ENCODE measurements around the gene NACC2.
"Not testable (repeated sequence)": the region's sequence is repeated elsewhere in the genome, so short reads cannot be mapped to it uniquely, and the experiment has no call there.

NACC2 gene

DNA sequence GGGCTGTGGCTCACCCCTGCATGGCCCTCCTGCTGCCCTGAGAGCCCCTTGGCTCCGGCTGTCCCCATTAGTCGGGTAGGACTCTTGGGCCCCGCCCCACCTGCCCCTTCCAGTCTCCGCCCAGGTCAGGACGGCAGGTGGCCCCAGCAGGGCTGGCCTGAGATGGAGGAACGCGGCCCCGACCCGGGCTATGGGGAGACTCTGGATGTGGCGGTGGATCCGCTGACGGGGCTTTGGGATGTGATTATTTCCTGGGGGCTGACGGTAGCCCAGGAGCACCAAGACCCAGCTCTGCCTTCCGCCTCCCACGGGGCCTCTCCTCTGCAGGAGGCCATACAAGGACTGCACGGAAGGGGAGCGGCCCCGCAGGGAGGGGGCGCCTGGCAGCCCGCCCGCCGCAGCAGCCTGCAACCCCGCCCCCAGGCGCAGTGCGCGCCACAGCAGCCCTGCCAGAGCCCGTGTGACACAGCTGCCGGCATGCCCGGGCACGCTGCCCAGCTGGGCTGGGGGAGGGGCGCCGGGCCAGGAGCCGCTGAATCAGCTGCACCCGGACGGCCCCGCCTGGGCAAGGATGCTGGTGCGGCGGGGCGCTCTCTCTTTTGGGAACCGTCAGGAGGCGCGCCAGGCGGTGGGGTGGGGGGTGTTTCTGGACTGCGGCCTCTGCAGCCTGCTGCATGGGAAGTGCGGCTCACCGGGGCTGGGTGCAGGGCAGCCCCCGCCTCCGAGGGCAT lies 14.4 kb upstream of the NACC2 start:
- peak; percentile 80 for DNase-seq

DNA sequence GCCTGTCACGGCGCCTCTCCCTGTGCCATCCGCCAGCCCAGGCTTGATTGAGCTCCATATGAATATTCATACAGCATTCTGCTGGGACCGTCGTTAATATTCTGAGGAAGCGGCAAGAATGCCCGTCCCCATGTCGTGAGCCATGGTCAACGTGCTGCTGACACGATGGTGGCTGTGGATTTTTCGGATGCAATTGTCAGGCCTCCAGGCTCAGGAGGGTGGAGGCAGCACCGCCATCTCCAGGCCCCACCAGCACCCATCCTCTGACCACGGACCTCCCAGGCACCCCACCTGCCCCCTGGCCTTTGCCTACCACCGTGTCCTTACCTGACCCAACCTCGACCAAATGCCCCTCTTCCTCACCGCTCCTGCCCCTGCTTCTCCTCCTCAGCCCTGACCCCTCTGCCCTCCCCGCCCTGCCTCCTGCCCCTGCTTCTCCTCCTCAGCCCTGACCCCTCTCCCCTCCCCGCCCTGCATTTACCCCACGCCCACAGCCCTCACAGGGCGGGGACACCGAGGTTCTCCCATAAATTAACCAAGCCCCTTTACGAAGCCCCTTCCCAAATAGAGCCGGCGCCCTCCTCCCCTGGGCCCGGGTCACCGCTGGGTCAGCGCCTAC lies 13.7 kb upstream of the NACC2 start:
- DNase-seq: no peak

DNA sequence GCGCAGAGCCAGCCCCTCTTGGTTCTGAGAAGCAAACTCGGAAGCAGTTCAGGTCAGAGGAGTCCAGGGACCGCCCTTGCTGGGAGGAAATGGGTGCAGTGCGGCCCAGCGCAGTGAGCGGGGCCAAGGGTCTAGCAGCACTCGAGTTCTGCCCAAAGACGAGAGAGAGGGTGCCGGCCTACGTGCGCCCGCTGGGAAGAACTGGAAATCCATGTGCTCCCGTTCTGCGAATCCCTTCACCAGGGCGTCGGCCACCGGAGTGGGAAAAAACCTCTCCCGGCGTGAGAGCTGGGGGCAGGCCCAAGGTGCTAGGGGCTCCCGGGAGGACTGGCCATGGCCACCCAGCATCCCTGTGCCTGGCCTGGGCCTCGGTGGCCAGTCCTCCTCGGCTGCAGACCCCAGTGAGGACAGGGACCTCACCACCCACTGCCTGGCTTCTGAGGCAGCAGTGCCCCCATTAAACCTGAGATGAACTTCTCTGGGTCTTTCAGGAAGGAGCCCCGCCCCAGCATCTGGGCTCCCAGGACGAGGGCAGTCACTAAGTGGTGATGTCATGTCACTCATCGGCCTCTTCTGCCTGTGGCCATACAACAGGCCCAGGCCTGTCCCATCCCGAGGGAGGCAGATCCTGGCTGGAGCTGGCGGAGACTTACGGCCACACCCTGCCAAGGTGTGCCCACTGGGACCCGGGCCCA lies 13.0 kb upstream of the NACC2 start:
- no peak for DNase-seq

DNA sequence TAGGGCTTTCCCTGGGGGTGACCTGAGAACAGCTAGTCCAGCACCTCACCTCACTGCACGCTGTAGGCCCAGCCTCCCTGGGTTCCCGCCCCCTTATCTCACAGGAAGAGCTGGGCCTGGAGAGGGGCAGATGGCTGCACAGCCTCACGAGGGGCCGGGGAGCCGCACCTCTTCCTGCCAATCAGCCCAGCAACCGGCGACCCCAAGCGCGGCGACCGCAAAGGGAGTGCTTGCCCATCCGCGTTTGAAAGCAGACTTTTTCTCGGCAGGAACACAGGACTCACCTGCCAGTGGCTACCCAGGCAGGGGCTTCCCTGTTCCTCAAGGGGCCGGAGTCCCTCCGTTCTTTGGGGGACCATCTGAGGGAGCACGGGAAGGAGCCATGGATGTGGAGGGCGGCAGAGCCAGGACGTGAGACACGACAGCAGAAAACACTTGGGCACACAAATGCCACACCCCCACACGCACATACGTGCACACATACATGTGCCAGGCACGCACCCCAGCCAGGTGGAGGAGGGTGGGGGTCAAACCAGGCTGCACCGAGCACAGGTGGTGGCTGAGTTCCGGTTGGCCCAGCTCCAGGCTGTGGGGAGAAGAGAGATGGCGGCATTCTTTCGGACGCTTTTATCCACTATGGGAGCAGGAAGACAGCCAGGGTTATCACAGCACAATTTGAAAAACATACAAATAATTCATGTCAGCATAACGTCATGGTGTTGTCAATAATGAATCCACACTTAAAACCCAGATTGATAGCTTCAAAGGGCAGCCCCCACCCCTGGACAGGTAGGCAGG lies 12.3 kb upstream of the NACC2 start:
- DNase-seq: no peak

DNA sequence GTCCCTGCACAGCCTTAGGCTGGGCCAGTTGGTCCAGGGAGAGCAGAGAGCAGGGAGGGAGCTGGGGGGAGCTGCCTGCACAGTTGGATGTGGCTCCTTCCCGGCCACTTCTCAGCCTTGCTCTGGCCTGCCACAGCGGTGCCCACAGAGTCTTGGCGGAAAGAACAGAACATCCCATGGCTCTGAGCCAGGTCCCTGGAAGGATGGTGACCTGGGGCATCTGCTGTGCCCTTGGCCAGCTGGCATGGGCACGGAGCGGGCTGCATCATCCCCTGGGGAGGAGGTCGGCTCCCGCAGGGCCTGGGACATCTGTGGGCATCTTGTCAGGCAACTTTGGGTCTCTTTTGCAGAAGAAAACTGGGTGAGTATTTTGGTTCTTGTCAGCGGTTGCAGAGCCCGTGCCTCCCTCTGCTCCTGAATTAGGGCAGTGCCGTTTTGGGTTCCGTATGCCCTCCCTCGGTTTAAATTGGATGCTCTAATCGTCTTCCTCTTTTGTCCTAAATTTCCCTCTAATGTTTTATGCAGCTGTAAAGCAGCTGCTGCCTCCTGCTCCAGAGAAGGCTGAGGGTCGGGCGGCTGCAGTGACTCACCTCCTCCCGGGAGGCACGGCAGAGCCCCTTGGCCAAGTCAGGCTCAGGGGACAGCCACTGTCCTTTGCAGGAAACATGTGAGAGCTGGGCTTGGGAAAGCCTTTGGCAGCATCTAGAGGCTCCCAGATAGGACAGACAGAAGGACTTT lies 10.5 kb upstream of the NACC2 start:
- DNase-seq: no peak

DNA sequence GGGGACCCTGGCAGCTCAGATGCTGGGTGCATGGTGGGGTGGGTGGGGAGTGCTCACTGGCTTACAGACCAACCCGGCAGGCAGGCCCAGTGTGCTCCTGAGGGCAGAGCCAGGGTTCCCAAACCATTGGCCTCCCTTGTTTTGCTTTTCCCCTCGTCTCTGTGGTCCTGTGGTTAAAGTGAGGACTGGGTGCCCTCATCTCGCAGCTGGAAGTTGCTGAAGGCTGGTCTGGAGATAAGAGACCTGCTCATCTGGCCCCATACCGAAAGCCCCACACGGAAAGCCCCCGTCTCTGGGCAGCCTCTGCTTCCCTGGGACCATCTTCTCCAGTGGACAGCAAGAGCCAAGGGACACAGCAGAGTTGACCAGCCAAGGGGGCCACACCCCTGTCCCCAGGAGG lies 9.8 kb upstream of the NACC2 start:
- no peak for DNase-seq

DNA sequence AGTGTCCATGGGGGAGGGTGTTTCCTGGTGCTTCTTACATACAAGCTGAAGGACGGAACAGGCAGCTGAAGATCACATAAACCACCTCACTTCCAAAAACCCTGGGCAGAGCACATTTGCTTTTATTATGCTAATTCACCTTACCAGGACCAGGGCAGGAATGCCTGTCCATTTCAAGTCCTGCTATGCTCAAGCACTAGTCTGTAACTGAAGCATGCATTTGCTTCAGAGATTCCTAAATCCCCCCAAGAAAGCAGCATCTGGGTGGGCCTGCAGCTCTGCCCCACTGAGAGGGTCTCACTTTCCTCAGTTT lies 9.4 kb upstream of the NACC2 start:
- no peak for DNase-seq

DNA sequence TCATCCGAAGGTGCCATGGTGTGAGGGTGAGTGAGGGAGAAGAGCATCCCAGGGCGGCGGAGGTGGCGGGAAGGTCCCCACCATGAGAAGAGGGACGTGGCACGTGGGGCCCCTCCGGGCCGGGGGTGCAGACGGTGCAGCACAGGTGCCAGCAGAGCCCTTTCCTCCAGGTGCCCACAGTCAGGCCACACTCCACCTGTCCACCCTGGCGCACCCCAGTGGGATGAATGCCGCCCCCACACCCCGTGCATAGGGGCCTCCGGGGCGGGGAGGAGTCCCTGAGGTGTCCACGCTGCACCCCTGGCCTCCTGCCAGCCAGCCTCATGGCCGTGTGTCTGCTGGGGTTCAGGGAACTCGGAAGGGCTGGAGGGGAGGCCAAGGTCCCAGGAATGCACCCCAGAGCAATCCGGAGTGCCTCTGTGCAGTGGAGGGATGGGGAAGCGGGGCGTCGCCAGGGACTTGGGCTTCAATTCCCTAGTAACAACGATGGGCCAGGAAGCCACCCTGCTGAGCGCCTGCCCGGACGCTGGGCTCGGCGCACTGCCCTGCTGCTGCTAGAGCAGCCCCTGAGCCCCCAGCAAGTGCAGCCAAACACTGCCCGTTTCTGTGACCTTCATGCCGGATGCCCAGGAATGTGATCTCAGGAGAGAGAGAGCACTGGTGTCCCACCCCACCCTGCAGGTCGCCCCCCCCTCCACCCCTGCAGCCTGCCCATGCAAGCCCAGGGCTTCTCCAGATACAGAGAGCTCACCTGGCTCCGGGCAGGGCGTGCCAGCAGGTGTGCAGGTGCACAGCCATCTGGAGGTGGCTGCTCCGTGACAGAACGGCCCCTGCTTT lies 8.8 kb upstream of the NACC2 start:
- no peak for DNase-seq

DNA sequence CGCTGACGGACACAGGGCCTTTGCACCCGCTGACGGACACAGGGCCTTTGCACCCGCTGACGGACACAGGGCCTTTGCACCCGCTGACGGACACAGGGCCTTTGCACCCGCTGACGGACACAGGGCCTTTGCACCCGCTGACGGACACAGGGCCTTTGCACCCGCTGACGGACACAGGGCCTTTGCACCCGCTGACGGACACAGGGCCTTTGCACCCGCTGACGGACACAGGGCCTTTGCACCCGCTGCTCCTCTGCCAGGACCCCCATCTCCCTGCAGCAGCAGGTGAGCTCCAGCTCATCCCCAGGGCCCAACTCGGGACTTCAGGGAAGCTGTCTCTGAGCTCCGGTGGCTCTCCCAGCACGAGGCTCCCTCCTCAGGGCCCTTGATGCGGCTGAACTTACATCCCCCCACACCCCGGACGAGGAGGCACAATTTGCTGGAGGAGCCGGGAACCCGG lies 6.6 kb upstream of the NACC2 start:
- not testable (repeated sequence) for DNase-seq

DNA sequence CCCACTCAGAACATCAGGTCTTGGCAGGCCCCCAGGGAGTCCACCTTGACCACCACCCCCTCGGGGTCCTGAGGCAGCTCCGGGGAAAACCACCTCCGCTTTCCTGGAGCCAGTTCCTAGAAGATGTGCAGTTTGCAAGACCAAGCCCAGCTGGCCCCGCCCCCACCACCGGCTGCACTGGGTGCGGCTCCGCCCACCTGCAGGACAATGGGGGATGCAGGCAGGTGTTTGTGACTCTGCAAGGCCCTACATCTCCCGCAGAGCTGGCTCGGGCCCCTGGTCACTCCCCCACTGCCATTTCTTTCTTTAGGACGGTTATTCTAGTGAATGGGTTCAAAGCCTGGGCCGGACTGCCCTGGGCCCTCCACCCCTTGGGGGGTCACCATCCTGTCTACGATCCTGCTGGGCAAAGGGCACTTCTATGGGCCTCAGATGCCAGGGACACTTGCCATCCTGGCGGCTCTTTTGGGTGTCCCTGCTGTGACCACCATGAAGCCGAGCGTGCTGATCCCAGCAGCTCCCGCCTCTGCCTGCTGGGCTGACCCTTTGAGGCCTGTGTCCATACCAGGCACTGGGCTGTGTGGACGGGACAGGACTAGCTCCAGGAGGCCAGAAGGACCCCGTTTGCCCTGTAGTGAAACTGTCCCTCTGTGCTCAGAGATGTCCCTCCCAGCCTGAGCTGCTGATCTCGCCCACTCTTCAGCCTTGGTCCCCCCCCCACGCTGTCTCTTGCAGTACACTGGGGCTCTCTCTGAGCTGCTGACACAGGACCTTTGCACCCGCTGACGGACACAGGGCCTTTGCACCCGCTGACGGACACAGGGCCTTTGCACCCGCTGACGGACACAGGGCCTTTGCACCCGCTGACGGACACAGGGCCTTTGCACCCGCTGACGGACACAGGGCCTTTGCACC lies 5.9 kb upstream of the NACC2 start:
- DNase-seq: no peak

DNA sequence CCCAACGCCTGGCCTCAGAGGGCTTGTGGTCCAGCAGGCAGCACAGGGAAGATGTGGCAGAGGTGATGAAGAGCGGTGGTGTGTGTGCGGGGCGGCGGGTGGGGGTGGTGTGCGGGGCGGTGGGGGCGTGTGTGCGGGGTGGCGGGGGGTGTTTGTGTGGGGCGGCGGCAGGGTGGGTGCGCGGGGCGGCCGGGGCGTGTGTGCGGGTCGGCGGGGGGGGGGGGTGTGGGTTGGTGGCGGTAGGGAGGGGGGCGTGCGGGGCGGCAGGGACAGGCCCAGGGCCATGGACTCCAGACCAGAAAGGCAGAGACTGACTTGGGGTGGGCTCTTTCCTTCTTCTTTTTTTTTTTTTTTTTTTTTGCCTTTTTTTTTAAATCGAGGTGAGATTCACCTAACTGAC lies 4.5 kb upstream of the NACC2 start:
- DNase-seq: no peak

DNA sequence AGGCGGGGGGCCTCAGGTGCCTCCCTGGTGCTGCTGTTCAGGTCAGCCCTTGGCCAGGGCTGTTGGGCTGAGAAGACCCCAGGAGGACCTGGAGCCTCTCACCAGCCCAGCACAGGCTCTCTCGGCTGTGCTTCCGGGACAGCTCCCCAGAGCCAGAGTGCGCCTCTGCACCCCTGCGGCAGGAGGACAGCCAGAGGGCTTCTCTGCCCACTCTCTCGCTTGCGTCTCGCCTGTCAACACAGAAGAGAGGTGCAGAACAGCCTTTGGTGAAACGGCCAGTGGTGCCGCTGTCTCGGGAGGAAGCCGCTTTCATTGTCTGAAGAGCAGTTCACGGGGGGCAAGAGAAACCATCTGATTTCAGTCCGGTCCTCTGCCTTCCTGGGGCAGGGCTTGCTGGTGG lies 3.8 kb upstream of the NACC2 start:
- DNase-seq: no peak

DNA sequence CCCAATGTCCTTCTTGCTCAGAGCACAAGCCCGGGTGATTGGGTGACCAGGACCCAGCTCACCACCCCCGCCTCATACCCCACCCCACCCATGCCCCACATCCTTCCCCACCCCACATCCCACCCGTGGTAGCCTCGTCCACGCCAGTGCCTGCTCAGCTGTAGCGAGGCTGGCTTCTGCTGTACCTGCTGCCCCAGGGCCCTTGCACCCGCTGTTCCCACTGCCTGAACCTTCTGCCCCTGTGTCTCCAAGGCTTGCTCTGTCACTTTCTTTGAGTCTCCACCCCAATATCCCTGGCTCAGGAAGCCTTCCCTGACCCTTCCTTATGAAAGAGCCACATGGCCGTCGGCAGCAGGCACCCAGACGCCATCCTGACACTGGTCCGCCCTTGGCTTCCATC lies 3.1 kb upstream of the NACC2 start:
- no peak for DNase-seq

DNA sequence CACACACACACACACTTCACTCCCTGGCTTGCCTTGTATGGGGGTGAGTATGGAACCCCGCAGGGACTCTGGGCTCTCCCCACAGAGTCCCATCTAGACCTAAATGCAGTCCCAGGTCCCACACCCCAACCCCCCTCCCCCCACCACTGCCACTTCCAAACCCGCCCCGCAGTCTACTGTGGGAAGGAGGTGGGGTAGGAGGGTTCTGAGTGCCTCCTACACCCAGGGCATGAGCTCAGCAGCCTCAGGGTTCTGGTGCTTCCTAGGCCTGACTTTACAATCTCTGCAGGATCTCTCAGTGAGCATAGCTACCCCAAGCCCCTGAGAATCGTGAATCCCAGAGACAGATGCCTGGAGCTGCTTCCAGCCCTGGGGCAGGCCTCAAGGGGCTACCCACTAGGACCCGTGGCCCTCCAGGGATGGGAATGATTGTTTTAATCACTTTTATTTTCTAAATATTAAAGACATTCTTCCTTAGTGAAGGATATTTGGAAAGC lies 1.5 kb upstream of the NACC2 start:
- DNase-seq: no peak

DNA sequence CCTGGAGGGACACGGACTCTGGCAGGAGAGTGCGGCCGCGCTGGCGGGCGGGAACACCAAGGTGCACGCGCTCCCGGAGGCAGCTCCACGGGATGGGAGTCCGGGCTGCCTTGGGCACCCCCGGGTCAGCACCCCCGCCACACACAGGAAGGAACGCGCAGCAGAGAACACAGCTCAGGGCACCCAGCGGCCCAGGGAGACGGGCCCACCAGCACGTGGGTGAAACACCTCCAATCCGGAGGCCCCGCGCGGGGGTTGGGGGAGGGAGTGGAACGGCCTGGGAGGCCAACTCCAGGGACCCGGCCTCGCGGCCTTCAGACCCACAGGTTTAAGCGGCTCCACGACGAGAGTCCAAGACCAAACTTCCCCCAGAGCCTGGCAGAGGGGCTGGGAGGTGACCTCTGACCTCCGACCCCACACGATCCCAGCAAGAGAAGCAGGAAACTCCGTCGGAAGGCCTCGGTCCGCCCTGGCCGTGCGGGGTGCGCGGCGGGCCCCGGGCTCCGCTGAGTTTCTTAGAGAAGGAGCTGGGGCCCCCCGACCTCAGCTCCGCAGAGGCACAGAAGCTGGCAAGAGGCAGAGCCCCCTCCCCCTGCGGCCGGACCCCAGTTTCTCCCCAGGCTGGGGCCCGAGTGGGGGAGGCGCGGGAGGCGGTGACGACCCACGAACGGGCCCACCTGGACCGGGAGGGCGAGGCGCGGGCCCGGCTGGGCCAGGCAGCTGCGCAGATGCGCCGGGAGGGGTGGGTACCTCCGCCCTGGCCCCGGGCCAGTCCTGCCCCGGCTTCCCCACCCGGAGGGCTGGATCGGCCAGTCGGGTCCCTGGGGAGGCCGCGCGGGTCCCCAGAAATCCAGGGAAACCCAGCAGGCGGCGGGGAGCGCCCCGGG lies 851 bp downstream of the NACC2 start:
- no peak for DNase-seq

DNA sequence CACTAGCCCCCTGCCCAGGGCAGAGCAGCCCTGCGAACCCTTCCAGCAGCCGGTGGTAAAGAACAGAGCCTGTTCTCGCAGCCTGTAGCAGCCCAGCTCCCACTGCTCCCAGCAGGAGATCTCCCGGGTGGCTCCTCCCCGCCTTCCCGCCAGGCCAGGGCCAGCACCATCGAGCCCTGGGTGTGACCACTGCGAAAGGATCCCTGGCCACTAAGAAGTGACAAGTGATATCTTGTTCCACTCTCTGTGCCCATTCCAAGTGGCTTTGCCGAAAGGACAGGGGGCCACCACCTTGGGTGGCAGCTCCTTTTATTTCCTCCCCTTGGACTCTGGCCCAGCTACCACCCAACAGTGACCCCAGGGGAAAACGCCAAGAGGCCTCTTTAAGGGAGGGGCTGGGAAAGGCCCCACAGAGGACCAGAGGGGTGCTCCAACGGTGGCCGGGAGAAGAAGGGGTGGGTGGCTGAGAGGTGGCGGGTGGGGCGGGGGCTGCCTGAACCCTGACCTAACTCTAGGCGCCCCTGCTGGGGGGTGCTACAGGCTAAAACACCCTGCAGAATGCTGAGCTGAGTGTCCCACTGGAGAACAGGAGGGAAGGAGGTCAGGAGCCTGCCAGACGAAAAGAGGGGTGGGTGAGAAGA lies 1.6 kb downstream of the NACC2 start:
- DNase-seq: no peak

DNA sequence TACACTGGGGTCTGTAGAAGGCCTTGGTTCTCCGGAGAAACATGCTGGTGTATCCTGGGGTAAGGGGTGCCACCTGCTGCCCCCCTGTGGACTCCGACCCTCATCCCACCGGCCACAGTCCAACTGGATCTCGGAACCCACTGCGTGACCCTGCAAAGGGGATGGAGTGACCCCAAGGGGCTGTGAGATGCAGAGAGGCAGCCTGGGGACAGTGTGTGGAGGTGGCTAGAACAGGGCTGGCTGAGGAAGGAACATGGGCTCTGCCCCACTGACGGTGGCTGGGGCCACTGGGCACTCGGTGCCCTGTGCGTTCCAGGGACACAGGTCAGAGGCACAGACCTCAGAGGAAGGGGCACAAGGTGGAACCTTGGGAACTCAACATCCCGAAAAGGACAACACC lies 2.3 kb downstream of the NACC2 start:
- DNase-seq: no peak

DNA sequence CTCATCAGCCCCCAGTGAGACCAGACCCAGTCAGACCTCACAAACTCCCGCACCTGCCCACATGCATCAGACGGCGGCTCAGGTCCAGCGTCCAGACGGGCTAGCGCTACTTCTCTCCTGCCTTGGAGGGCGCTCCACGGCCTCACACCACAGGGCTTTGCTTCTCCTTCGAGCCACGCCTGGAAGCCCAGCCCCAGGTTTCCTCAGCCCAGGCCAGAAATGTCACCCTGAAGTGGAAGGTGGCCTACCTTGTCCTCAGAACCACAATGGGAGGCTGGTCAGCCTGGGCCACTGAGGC lies 2.8 kb downstream of the NACC2 start:
- no peak for DNase-seq

Measured in NCI-H2081 treated with DMSO at 0.1 percent for 48 hours (cell line).